ENCODE measurements around the gene DENND1A. TPM values are rescaled to one million over a fixed set of nuclear protein-coding genes. Genes with fewer than 3 reads are reported as not detected.

Gene DENND1A
- total RNA-seq, 1 experiment from 2014 or later = 42.5 TPM

GRCh38 chr9:123471843-123472570 lies 457.9 kb downstream of the DENND1A start:
- H3K27ac Mint-ChIP-seq (ENCODE audit: low read depth, unreplicated experiment) = no peak overlapping the region
- H3K4me3 Mint-ChIP-seq (ENCODE audit: unreplicated experiment) = no peak overlapping the region
- BruUV-seq (replicated peaks) = no TSS peak
- intact Hi-C loops (cut with micrococcal nuclease) = no loop called here
- no peak for TF ChIP-seq CTCF (IDR thresholded peaks at IDR 0.05; ENCODE audit: unreplicated experiment)
- CTCF ChIA-PET = interaction anchor here (0.6 kb wide), 1 partner anchor 1652 kb away, joined by 3 read pairs; no protein-coding TSS in a partner anchor
- H3K9me3 Mint-ChIP-seq (ENCODE audit: unreplicated experiment) = no peaks in the 10 kb centered on the region
- H3K27me3 Mint-ChIP-seq (ENCODE audit: insufficient read depth, unreplicated experiment) = no peaks in the 10 kb centered on the region
- H3K4me1 Mint-ChIP-seq (ENCODE audit: insufficient read depth, unreplicated experiment) = no peaks in the 10 kb centered on the region
- DNase-seq (ENCODE audit: unreplicated experiment) = no peak
- POLR2A ChIA-PET = interaction anchor here (0.6 kb wide), 1 partner anchor 12 kb away, joined by 4 read pairs; no protein-coding TSS in a partner anchor
- no peaks in the 10 kb centered on the region for H3K36me3 Mint-ChIP-seq (ENCODE audit: insufficient read depth, unreplicated experiment)

GRCh38 chr9:123470991-123471770 lies 458.7 kb downstream of the DENND1A start:
- Mint-ChIP-seq H3K4me1 (ENCODE audit: insufficient read depth, unreplicated experiment) (no peaks in the 10 kb centered on the region), H3K4me3 (ENCODE audit: unreplicated experiment) (no peak overlapping the region), H3K36me3 (ENCODE audit: insufficient read depth, unreplicated experiment) (no peaks in the 10 kb centered on the region), H3K9me3 (ENCODE audit: unreplicated experiment) (no peaks in the 10 kb centered on the region), H3K27ac (ENCODE audit: low read depth, unreplicated experiment) (no peak overlapping the region), H3K27me3 (ENCODE audit: insufficient read depth, unreplicated experiment) (no peaks in the 10 kb centered on the region)
- DNase-seq (ENCODE audit: unreplicated experiment) = no peak
- ChIA-PET POLR2A (interaction anchor here (0.6 kb wide), 1 partner anchor 12 kb away, joined by 4 read pairs; no protein-coding TSS in a partner anchor), CTCF (no interaction called here)
- intact Hi-C loops (cut with micrococcal nuclease) = no loop called here
- TF ChIP-seq CTCF (IDR thresholded peaks at IDR 0.05; ENCODE audit: unreplicated experiment) = no peak
- no TSS peak for BruUV-seq (replicated peaks)

- Mint-ChIP-seq H3K36me3 (ENCODE audit: insufficient read depth, unreplicated experiment) (no peaks in the 10 kb centered on the region), H3K9me3 (ENCODE audit: unreplicated experiment) (no peaks in the 10 kb centered on the region), H3K27me3 (ENCODE audit: insufficient read depth, unreplicated experiment) (no peaks in the 10 kb centered on the region), H3K27ac (ENCODE audit: low read depth, unreplicated experiment) (no peak overlapping the region), H3K4me3 (ENCODE audit: unreplicated experiment) (no peak overlapping the region), H3K4me1 (ENCODE audit: insufficient read depth, unreplicated experiment) (no peaks in the 10 kb centered on the region)
- ChIA-PET POLR2A (interaction anchor here (0.7 kb wide), 1 partner anchor 37 kb away, joined by 4 read pairs; no protein-coding TSS in a partner anchor), CTCF (no interaction called here)
- intact Hi-C loops (cut with micrococcal nuclease) = no loop called here
- no peak for TF ChIP-seq CTCF (IDR thresholded peaks at IDR 0.05; ENCODE audit: unreplicated experiment)
- no peak for DNase-seq (ENCODE audit: unreplicated experiment)
- no TSS peak for BruUV-seq (replicated peaks)
Observed at GRCh38 chr9:123470121-123470782, 459.7 kb downstream of the DENND1A start.

- Mint-ChIP-seq H3K9me3 (ENCODE audit: unreplicated experiment) (no peaks in the 10 kb centered on the region), H3K27me3 (ENCODE audit: insufficient read depth, unreplicated experiment) (no peaks in the 10 kb centered on the region), H3K4me3 (ENCODE audit: unreplicated experiment) (no peak overlapping the region), H3K4me1 (ENCODE audit: insufficient read depth, unreplicated experiment) (no peaks in the 10 kb centered on the region), H3K27ac (ENCODE audit: low read depth, unreplicated experiment) (no peak overlapping the region), H3K36me3 (ENCODE audit: insufficient read depth, unreplicated experiment) (no peaks in the 10 kb centered on the region)
- ChIA-PET POLR2A (no interaction called here), CTCF (interaction anchor here (0.9 kb wide), 1 partner anchor 11 kb away, joined by 4 read pairs; no protein-coding TSS in a partner anchor)
- intact Hi-C loops (cut with micrococcal nuclease) = no loop called here
- no peak for TF ChIP-seq CTCF (IDR thresholded peaks at IDR 0.05; ENCODE audit: unreplicated experiment)
- DNase-seq (ENCODE audit: unreplicated experiment) = no peak
- BruUV-seq (replicated peaks) = no TSS peak
Observed at GRCh38 chr9:123469282-123469681, 460.6 kb downstream of the DENND1A start.
